Activated CD4-positive, CD25-positive, alpha-beta regulatory T cell treated with anti-CD3 and anti-CD28 coated beads, Interleukin-2, amount 50 U/mL, for 16 hours (primary cell): ENCODE data around the gene GBF1.
"Not testable (repeated sequence)": the region's sequence is repeated elsewhere in the genome, so short reads cannot be mapped to it uniquely, and the experiment has no call there.

Experiments
- DNase-seq: peaks from one replicate; pipeline ENCODE4 v3.0.0-alpha.2; 2020; ENCODE audit warnings: low read depth, low spot score

The GBF1 gene

GRCh38 chr10:102233997-102234396 lies 11.3 kb upstream of the GBF1 start:
- DNase-seq, result no peak

DNA sequence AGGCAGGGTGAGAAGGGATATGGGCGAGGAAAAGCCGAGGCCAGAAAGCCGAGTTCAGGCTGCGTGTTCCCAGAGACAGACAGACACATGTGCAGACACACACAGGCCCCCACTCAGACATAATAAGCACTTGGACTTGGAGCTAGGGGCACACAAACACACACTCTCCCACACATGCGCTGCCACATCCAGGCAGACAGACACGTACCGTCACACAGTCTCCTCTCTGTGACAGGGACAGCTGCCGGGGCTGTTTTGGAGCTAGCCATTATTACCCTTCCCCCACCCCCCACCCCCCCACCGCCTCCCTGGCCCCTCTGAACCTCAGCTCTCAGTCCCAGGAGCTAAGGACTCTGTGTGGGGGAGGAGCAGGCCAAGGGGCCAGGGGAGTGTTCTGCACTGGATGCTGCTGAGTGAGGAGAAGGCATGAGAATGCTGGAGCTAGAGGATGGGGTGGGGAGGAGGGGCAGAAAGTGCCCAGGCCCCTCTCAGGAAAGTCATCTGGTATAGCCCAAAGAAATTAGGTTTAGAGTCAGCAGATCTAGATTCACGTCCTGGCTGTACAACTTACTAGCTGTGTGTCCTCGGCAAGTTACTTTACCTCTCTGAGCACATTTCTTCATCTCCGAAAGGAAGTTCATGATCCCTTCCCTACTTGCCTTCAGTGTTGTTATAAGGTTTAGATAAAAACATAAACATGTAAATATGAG lies 10.3 kb upstream of the GBF1 start:
- DNase-seq, result no peak

DNA sequence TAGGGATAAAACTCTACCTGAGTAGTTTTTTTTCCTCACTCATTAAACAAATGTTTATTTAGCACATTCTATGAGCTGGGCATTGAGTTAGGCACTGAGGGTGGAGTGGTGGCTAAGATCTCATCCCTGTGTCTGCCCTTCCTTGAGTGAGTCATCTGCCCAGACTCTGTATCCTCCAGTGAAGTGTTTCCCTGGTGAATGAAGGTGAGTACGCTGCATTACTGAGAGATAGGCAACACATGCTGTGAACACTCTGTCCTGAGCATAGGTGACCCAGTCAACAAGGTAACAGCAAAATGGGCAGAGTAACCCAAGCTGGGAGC lies 9.8 kb upstream of the GBF1 start:
- no peak for DNase-seq

DNA sequence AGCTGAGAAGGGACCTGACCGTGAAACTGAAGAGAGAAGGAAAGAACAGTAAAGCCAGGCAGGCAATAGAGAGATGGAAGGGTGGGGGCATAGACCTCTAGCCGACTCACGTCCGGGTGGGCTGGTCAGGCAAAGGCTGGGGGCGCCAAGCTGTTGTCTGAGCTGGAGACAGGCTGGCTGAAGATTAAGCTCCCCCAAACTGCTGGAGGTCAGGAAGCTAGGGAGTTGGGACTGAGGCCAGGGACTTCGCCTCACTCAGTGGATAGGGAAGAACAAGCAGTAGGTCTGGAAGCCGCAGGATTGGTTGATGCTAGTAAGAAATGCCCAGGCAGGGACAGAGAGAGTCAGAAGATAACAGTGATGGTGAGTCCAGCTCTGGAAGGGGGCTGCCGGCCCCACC lies 9.3 kb upstream of the GBF1 start:
- no peak for DNase-seq

GRCh38 chr10:102237711-102238252 lies 7.5 kb upstream of the GBF1 start:
- no peak for DNase-seq

DNA sequence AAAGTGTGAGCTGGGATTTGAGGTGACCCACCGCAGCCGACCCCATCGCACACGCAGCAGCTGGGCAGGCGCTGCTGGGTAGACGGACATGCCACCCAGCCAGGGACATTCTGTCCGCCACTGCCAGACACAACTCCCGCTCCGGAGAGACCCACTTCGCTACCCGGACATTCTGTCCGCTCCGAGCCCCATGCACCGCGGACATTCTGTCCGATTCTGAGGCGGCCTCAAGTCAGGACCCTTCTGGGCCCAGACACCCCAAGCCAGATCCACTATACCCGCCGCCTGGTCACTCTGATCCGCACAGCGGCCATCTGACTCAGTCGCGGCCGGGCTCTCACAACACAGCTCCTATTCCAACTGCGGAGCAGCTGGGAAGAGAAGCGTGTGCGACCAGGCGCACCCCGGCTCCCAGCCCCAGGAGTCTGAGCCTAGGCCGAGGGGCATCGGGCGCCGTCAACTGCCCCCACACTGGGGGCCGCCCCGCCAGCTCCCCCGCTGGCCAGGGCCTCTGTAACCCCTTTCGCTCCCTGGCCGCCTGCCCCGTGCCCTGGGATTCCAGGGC lies 4.8 kb upstream of the GBF1 start:
- no peak for DNase-seq

GRCh38 chr10:102241032-102241443 lies 4.3 kb upstream of the GBF1 start:
- no peak for DNase-seq

- peak; percentile 75 for DNase-seq
Measured at GRCh38 chr10:102241444-102242117, 3.8 kb upstream of the GBF1 start, which contains the start of gene PITX3. Gene PITX3 (minus strand): TSS chr10:102241512. CDS start chr10:102232080, 9,432 bp downstream.

DNA sequence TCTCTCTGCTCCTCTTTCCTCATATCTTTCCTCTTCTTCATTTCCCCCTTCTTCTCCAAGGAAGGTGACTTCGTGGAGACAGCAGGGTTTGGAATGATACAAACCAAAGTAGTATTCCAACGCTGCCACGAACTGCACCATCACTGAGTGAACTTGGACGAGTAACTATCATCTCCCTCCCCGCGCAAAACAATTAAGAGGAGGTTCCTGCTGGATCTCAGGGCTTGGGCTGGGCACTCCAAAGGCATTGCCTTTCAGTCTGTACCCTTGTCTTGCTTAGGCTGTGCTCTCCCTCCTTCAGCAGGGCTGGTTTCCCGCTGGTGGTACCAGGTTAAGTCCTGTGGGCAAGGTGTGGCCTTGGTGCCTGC lies 3.2 kb upstream of the GBF1 start:
- DNase-seq, result no peak

GRCh38 chr10:102243309-102243708 lies 2.0 kb upstream of the GBF1 start:
- no peak for DNase-seq

- no peak for DNase-seq
Measured at GRCh38 chr10:102245932-102246251, 560 bp downstream of the GBF1 start.

GRCh38 chr10:102246261-102246660 lies 929 bp downstream of the GBF1 start:
- no peak for DNase-seq

- DNase-seq, result no peak
Measured at GRCh38 chr10:102247734-102248133, 2.4 kb downstream of the GBF1 start.

DNA sequence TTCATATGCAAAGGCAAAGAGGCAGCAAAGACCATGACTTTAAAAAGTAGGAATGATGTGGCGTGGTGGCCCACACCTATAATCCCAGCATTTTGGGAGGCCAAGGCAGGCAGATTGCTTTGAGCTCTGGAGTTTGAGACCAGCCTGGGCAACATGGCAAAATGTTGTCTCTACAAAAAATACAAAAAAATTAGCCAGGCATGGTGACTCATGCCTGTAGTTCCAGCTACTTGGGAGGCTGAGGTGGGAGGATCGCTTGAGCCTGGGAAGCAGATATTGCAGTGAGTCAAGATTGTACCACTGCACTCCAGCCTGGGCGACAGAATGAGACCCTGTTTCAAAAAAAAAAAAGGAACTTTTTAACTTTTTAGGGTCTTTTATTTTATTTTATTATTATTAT lies 7.2 kb downstream of the GBF1 start:
- DNase-seq, result not testable (repeated sequence)

GRCh38 chr10:102254426-102254825 lies 9.1 kb downstream of the GBF1 start:
- no peak for DNase-seq

DNA sequence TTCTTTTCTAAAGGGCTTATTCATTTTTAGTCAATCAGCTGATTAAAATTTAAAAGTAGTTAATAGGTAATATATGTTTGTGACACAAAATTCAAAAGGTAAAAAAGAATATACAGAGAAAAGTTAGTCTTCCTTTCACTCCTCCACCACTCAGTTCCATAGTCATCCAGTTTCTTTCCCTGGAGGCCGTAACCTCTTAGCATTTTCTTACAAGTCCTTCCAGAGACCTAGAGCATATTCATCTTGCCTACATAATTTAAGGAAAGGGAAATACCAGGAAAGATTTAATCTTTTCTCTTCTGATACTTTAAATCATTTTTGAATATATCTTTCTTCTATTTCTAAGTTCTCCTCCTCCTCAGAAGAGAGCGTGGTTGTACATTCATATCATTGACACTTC lies 10.1 kb downstream of the GBF1 start:
- DNase-seq, result no peak

DNA sequence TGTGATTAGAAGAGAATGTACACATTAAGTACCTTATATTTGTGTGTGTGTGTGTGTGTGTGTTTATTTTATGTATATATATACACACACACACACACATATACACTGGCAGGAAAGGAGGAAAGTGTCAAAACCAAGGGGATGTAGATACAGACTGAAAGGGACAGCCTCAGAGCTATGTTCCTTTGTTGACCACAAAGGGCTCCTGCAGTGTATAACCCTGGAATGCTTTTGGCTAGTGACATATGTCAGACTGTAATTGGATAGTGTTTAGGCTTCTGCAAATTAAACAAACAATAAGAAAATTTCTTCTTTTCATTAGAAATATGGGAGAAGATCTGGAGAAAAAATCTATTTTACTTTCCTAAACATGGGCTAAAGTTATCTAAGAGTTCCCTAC lies 15.9 kb downstream of the GBF1 start:
- no peak for DNase-seq

GRCh38 chr10:102261842-102262241 lies 16.5 kb downstream of the GBF1 start:
- DNase-seq, result no peak

DNA sequence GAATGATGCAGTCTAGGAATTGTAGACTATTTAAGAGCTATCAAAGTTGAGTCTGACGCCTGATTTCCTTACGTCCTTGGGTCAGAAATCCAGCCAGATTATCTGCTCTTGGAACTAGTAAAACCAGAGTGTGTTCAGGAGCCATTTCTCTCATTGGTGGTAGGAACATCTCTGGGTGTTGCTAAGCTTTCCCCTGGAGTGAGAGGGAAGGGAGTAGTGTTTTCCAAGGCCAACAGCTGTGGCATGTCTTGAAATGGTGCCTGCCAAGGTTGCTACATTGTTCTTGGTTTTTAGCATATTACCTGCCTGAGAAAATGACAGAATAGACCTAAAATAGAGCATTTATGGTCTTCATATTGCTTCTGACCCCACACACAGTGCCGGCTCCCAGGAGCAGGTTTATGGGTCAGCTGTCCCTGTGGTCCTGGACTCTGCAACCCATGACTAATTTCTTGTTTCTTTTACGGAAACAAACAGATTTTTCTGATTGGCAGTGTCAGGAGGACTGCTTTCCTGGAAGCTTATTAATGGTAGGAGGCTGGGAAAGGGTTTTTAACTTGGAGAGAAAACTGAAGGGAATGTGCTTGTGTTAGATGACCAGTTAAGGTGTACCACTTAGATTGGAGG lies 17.5 kb downstream of the GBF1 start:
- no peak for DNase-seq

- no peak for DNase-seq
Measured at GRCh38 chr10:102264371-102264770, 19.0 kb downstream of the GBF1 start.

- no peak for DNase-seq
Measured at GRCh38 chr10:102266670-102267069, 21.3 kb downstream of the GBF1 start.

DNA sequence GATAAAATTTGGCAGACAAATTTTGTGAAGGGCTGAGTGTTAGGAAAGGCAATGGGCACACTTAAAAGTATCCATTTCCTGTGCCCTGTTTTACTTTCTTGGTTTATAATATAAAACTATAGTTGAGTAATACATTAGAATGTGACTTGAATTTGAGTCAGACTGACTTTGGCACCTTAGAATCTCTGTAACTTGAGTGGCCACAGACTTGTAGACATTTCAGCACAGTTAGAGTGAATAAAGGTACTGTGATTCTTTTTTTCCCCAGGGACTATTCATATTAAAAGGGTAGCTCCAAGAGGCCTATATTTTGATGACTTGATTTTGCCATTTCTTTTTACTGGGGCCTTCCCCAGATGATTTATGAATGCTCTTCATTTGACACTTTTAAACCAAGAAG lies 22.4 kb downstream of the GBF1 start:
- no peak for DNase-seq
